OCI-LY3 (cell line): ENCODE measurements around the gene CYP2D6.

Source experiments
- H2AFZ ChIP-seq: fragments of 200-600, 300-600 bp; shearing (Covaris generic); 2 replicates; pipeline ENCODE4 v1.6.0; 2014; ENCODE audit warnings: antibody characterized with exemption, low read depth, low read length
- H3K27ac ChIP-seq: fragments of 200-600, 300-600 bp; sonication (generic); 2 replicates; pipeline ENCODE4 v1.5.1; 2014; ENCODE audit warnings: mild to moderate bottlenecking, low read length, moderate library complexity, mixed read lengths
- H3K27me3 ChIP-seq: fragments of 200-600, 300-600 bp; sonication (generic); 2 replicates; pipeline ENCODE4 v1.6.1; 2014; ENCODE audit warnings: low read depth, low read length, mixed read lengths
- H3K36me3 ChIP-seq: fragments of 200-600, 300-600 bp; sonication (generic); replicated peaks from 2 replicates; pipeline ENCODE3; 2014; ENCODE audit warnings: low read depth, low read length, mixed read lengths
- H3K4me1 ChIP-seq: fragments of 300-600, 200-600 bp; sonication (generic); 2 replicates; pipeline ENCODE4 v1.6.1; 2014; ENCODE audit warnings: low read length, mixed read lengths
- H3K4me2 ChIP-seq: fragments of 200-600, 300-600 bp; sonication (generic); 2 replicates; pipeline ENCODE4 v1.6.1; 2014; ENCODE audit warnings: low read length, mixed read lengths
- H3K4me3 ChIP-seq: fragments of 300-600, 200-600 bp; sonication (generic); 2 replicates; pipeline ENCODE4 v1.5.1; 2014; ENCODE audit warnings: antibody characterized with exemption, mild to moderate bottlenecking, low read length, moderate library complexity
- H3K79me2 ChIP-seq: fragments of 300-600, 200-600 bp; shearing (Covaris generic); 2 replicates; pipeline ENCODE4 v1.6.1; 2014; ENCODE audit warnings: mild to moderate bottlenecking, low read length, mixed read lengths
- H3K9ac ChIP-seq: fragments of 300-600, 200-600 bp; shearing (Covaris generic); 2 replicates; pipeline ENCODE4 v1.6.0; 2014; ENCODE audit warnings: mild to moderate bottlenecking, low read length, moderate library complexity
- H3K9me3 ChIP-seq: fragments of 200-600, 300-600 bp; shearing (Covaris generic); 2 replicates; pipeline ENCODE4 v1.6.1; 2014; ENCODE audit warnings: low read length, mixed read lengths; ENCODE audit not compliant: insufficient read depth
- H4K20me1 ChIP-seq: fragments of 200-600, 300-600 bp; sonication (generic); 2 replicates; pipeline ENCODE4 v1.6.1; 2016; ENCODE audit warnings: low read length, mixed read lengths; ENCODE audit not compliant: insufficient read depth
- EZH2phosphoT487 ChIP-seq: fragments of 200-600 bp; shearing (Covaris generic); IDR thresholded peaks from 2 replicates; pipeline ENCODE4 v1.6.1; 2018; ENCODE audit warnings: antibody characterized with exemption, mixed run types, low read depth
- TF ChIP-seq, protein P1 (sequence below): fragments of 200-600, 300-600 bp; sonication (generic); IDR thresholded peaks from 2 replicates; pipeline ENCODE4 v1.5.1; 2014; ENCODE audit warnings: antibody characterized with exemption, low read length, low read depth

Gene CYP2D6

DNA sequence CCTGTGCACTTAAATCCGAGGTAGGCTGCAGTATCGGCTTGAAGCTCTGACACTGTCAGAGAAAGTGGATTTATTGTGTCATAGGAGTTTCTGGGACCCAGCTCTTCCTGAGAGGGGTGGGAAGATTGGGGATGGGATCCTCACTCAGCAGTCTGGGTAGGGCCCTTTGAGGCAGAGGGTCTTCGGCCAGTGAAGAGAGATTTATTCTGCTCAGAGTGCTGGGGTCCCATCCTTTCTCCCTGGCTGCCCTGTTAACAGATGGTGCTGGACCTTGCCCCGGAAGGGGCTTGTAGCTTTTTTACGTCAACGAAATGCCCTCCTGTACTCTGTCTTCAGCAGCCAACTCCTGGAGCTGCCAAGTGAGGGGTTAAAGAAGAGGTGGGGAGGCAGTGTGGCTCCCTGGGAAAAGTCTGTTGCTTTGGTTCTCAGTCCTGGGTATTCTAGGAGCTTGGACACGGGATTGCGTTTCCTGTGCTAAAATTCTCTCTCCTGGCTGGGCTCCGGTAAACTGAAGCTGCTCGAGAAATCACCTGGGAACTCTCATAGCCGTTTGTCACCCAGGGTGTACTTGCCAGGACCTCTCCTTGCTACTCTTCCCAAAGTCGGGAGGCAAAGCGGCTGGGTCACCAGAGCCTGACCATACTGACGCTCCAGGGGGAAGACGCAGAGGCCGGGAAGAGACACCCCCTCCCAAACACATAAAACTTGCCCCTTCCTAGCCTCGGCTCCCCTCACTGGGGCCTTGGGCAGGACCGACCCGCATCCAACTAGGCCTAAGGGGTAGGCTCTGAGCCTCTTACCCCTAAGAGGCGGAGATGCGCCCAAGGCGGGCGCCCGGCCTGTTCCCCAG is 51.9 kb downstream of the CYP2D6 start:
- H3K27ac ChIP-seq, result peak overlapping the region; percentile 74
- H3K79me2 ChIP-seq, result peaks cover 15% of the 10 kb centered on the region

DNA sequence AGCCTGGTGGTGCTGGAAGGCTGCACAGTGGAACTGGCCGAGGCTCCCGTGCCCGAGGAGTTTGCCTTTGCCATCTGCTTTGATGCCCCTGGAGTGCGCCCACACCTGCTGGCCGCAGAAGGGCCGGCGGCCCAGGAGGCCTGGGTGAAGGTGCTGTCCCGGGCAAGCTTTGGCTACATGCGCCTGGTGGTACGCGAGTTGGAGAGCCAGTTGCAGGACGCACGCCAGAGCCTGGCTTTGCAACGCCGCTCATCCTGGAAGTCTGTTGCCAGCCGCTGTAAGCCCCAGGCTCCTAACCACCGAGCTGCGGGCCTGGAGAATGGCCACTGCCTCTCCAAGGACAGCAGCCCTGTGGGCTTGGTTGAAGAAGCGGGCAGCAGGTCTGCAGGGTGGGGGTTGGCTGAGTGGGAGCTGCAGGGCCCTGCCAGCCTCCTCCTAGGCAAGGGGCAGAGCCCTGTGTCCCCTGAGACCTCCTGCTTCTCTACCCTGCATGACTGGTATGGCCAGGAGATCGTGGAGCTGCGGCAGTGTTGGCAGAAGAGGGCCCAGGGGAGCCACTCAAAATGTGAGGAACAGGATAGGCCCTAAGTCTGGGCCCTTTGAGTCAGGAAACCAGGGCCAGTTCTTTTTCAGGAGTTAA is 53.0 kb downstream of the CYP2D6 start:
- no peak for TF ChIP-seq EZH2phosphoT487
- TF ChIP-seq, protein P1, sequence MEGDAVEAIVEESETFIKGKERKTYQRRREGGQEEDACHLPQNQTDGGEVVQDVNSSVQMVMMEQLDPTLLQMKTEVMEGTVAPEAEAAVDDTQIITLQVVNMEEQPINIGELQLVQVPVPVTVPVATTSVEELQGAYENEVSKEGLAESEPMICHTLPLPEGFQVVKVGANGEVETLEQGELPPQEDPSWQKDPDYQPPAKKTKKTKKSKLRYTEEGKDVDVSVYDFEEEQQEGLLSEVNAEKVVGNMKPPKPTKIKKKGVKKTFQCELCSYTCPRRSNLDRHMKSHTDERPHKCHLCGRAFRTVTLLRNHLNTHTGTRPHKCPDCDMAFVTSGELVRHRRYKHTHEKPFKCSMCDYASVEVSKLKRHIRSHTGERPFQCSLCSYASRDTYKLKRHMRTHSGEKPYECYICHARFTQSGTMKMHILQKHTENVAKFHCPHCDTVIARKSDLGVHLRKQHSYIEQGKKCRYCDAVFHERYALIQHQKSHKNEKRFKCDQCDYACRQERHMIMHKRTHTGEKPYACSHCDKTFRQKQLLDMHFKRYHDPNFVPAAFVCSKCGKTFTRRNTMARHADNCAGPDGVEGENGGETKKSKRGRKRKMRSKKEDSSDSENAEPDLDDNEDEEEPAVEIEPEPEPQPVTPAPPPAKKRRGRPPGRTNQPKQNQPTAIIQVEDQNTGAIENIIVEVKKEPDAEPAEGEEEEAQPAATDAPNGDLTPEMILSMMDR, result no peak
- peaks cover 15% of the 10 kb centered on the region for H3K79me2 ChIP-seq
- peaks cover 5% of the 10 kb centered on the region for H3K36me3 ChIP-seq
- H3K4me2 ChIP-seq, result no peak overlapping the region
- H4K20me1 ChIP-seq, result no peaks in the 10 kb centered on the region
- no peak overlapping the region for H3K27ac ChIP-seq
- no peaks in the 10 kb centered on the region for H3K9me3 ChIP-seq
- H2AFZ ChIP-seq, result no peak overlapping the region
- H3K4me3 ChIP-seq, result no peak overlapping the region
- no peaks in the 10 kb centered on the region for H3K27me3 ChIP-seq
- peaks cover 17% of the 10 kb centered on the region for H3K4me1 ChIP-seq
- H3K9ac ChIP-seq, result no peak overlapping the region

More for the DNA sequence above, 51.9 kb downstream of the CYP2D6 start:
- Histone ChIP-seq H4K20me1 (no peaks in the 10 kb centered on the region), H3K4me3 (peak overlapping the region; percentile 83), H3K9ac (peak overlapping the region; percentile 81), H3K4me1 (peaks cover 17% of the 10 kb centered on the region), H3K27me3 (no peaks in the 10 kb centered on the region), H2AFZ (peak overlapping the region; percentile 5; the same call in 1 of the 2 replicates), H3K4me2 (peak overlapping the region; percentile 81), H3K36me3 (peaks cover 12% of the 10 kb centered on the region), H3K9me3 (no peaks in the 10 kb centered on the region)
- TF ChIP-seq, protein P1, result no peak
- TF ChIP-seq EZH2phosphoT487, result no peak

DNA sequence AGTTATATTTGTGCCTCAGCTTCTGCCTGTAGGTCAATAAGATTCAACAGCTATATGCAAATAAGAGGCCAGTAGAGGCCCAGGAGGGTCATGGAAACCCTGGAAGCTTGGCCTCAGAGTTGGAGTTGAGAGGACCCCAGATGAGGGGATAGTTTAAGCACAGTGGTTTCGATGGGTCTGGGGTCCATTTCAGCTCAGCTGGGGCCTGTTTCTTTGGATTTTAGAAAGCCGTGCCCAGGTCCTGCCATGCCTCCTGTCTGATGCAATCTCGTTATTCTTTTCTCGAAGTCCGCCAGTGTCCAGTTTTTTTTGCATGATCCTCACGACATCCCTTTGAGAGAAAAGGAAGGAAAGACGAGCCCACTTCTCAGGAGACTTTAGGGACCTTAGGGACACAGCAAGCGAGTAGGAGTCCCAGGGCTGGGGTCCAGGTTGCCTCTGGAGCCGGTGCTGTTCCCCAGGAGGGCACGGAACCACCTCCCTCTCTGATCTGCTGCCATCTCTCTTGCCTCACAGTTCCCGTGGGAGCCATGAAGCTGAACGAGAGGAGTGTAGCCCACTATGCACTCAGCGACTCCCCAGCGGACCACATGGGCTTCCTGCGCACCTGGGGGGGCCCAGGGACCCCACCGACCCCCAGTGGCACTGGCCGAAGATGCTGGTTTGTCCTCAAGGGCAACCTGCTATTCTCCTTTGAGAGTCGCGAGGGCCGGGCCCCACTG is 53.7 kb downstream of the CYP2D6 start:
- H3K4me3 ChIP-seq, result no peak overlapping the region
- no peak overlapping the region for H2AFZ ChIP-seq
- peaks cover 15% of the 10 kb centered on the region for H3K79me2 ChIP-seq
- no peak overlapping the region for H3K27ac ChIP-seq
- no peak overlapping the region for H3K9ac ChIP-seq
- no peak for TF ChIP-seq EZH2phosphoT487
- H3K27me3 ChIP-seq, result no peaks in the 10 kb centered on the region
- peaks cover 4% of the 10 kb centered on the region for H3K36me3 ChIP-seq
- H3K4me1 ChIP-seq, result peaks cover 17% of the 10 kb centered on the region
- no peak overlapping the region for H3K4me2 ChIP-seq
- H4K20me1 ChIP-seq, result no peaks in the 10 kb centered on the region
- no peaks in the 10 kb centered on the region for H3K9me3 ChIP-seq
